Liver (tissue), 3 donors: ENCODE measurements around the gene MFAP3.

ENCODE experiments used
- RXRA ChIP-seq, 2 donors: IDR thresholded peaks; 2 replicates each; pipeline ENCODE4 v1.6.1; 2017 to 2018; ENCODE audit warnings: antibody characterized with exemption in 2 of 2, mild to moderate bottlenecking in 1 of 2
- TF ChIP-seq, protein P1 (sequence below): fragments of 150-350 bp; IDR thresholded peaks from 2 replicates; pipeline ENCODE4 v1.5.1; 2017; ENCODE audit warnings: improper control_type of control experiment, low read depth, low read length; ENCODE audit not compliant: missing input control
- TF ChIP-seq, protein P2 (sequence below): IDR thresholded peaks from 2 replicates; pipeline ENCODE4 v1.6.1; 2016; ENCODE audit warnings: antibody characterized with exemption, mild to moderate bottlenecking
- donor health status: healthy.
- donor health status: healthy.

DNA sequence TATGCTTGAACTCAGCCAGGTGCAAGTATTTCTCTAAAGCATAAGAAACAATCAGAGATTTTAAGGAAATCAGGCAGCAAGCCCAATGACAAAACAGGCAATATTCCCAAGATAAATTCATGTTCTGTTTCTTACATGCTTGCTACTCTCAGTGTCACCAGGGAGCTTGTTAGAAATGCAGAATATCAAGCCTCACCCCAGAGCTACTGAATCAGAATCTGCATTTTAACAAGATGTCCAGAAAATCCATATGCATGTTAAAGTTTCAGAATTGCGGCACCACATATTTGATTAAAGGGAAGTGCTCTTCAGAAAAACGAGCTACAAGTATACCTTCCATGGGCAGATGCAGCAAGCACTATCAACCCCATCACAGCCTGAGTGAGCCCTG lies 54.4 kb downstream of the MFAP3 start:
- TF ChIP-seq, protein P1, sequence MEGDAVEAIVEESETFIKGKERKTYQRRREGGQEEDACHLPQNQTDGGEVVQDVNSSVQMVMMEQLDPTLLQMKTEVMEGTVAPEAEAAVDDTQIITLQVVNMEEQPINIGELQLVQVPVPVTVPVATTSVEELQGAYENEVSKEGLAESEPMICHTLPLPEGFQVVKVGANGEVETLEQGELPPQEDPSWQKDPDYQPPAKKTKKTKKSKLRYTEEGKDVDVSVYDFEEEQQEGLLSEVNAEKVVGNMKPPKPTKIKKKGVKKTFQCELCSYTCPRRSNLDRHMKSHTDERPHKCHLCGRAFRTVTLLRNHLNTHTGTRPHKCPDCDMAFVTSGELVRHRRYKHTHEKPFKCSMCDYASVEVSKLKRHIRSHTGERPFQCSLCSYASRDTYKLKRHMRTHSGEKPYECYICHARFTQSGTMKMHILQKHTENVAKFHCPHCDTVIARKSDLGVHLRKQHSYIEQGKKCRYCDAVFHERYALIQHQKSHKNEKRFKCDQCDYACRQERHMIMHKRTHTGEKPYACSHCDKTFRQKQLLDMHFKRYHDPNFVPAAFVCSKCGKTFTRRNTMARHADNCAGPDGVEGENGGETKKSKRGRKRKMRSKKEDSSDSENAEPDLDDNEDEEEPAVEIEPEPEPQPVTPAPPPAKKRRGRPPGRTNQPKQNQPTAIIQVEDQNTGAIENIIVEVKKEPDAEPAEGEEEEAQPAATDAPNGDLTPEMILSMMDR: no peak
- TF ChIP-seq RXRA (IDR thresholded peaks at IDR 0.05): no peak
- TF ChIP-seq, protein P2, sequence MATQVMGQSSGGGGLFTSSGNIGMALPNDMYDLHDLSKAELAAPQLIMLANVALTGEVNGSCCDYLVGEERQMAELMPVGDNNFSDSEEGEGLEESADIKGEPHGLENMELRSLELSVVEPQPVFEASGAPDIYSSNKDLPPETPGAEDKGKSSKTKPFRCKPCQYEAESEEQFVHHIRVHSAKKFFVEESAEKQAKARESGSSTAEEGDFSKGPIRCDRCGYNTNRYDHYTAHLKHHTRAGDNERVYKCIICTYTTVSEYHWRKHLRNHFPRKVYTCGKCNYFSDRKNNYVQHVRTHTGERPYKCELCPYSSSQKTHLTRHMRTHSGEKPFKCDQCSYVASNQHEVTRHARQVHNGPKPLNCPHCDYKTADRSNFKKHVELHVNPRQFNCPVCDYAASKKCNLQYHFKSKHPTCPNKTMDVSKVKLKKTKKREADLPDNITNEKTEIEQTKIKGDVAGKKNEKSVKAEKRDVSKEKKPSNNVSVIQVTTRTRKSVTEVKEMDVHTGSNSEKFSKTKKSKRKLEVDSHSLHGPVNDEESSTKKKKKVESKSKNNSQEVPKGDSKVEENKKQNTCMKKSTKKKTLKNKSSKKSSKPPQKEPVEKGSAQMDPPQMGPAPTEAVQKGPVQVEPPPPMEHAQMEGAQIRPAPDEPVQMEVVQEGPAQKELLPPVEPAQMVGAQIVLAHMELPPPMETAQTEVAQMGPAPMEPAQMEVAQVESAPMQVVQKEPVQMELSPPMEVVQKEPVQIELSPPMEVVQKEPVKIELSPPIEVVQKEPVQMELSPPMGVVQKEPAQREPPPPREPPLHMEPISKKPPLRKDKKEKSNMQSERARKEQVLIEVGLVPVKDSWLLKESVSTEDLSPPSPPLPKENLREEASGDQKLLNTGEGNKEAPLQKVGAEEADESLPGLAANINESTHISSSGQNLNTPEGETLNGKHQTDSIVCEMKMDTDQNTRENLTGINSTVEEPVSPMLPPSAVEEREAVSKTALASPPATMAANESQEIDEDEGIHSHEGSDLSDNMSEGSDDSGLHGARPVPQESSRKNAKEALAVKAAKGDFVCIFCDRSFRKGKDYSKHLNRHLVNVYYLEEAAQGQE: no peak
